Panc1 (cell line): Measurements from ENCODE around the gene SLC45A1.

Experiments used
- POLR2AphosphoS5 ChIP-seq: IDR thresholded peaks from 2 replicates; pipeline ENCODE4 v1.6.1; 2012; ENCODE audit warnings: mild to moderate bottlenecking, low read depth, low read length, moderate library complexity
- SIN3A ChIP-seq: IDR thresholded peaks from 2 replicates; pipeline ENCODE4 v1.6.1; 2012; ENCODE audit warnings: low read depth, mild to moderate bottlenecking, low read length, moderate library complexity, borderline replicate concordance; ENCODE audit not compliant: insufficient read depth
- TCF7L2 ChIP-seq: IDR thresholded peaks from 2 replicates; pipeline ENCODE4 v1.6.1; 2011; ENCODE audit warnings: mild to moderate bottlenecking, low read depth, low read length, inconsistent platforms
- TF ChIP-seq, protein P1 (sequence below): fragments of 450-650 bp; IDR thresholded peaks from 2 replicates; pipeline ENCODE4 v1.5.1; 2017; ENCODE audit warnings: mild to moderate bottlenecking
- TF ChIP-seq, protein P2 (sequence below), 2 experiments: IDR thresholded peaks; 2 replicates each; pipeline ENCODE4 v1.6.1; 2011 to 2012; ENCODE audit warnings: low read depth in 2 of 2, control low read depth in 1 of 2, low read length in 1 of 2, mild to moderate bottlenecking in 1 of 2, moderate library complexity in 1 of 2; ENCODE audit not compliant: insufficient read depth in 1 of 2

DNA sequence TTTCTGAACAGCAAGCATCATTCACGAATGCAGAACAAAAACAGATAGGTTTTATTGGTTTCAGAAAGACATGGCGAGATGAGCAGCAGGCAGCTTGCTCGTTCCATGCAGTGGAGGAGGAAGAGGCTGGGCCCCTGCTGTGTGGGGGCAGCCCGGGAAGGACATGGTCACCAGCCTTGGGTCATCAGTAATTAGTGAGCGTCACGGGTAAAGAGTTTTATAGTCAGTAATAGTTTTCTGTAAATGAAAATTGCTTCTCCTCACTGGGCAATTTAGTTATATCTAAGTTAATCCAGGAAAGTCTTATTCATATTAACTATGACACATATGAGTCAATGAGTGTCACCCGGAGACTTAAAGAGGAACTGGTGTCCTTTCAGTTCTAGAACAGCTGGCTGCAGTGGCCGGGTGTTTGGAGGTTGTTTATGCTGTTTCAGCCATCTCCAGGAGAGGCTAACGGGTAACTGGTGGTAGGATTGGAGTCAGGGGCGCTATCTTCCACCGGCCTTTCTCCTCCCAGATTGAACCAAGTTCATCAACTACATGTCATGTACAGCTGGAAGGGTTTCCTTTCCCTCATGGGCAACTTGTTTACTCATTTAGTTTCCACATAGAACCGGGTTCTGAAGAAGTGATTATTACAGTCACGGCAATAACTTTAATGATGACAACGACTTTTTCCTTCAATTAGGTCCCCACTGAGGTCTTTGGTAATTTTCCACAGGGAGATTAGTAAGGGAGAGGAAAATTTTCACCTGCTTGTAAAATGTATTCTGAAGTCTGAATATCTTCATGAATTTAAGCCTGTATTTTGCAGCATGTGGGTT, 34.6 kb upstream of the SLC45A1 start:
- TF ChIP-seq, protein P1, sequence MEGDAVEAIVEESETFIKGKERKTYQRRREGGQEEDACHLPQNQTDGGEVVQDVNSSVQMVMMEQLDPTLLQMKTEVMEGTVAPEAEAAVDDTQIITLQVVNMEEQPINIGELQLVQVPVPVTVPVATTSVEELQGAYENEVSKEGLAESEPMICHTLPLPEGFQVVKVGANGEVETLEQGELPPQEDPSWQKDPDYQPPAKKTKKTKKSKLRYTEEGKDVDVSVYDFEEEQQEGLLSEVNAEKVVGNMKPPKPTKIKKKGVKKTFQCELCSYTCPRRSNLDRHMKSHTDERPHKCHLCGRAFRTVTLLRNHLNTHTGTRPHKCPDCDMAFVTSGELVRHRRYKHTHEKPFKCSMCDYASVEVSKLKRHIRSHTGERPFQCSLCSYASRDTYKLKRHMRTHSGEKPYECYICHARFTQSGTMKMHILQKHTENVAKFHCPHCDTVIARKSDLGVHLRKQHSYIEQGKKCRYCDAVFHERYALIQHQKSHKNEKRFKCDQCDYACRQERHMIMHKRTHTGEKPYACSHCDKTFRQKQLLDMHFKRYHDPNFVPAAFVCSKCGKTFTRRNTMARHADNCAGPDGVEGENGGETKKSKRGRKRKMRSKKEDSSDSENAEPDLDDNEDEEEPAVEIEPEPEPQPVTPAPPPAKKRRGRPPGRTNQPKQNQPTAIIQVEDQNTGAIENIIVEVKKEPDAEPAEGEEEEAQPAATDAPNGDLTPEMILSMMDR = no peak
- TF ChIP-seq, protein P2, sequence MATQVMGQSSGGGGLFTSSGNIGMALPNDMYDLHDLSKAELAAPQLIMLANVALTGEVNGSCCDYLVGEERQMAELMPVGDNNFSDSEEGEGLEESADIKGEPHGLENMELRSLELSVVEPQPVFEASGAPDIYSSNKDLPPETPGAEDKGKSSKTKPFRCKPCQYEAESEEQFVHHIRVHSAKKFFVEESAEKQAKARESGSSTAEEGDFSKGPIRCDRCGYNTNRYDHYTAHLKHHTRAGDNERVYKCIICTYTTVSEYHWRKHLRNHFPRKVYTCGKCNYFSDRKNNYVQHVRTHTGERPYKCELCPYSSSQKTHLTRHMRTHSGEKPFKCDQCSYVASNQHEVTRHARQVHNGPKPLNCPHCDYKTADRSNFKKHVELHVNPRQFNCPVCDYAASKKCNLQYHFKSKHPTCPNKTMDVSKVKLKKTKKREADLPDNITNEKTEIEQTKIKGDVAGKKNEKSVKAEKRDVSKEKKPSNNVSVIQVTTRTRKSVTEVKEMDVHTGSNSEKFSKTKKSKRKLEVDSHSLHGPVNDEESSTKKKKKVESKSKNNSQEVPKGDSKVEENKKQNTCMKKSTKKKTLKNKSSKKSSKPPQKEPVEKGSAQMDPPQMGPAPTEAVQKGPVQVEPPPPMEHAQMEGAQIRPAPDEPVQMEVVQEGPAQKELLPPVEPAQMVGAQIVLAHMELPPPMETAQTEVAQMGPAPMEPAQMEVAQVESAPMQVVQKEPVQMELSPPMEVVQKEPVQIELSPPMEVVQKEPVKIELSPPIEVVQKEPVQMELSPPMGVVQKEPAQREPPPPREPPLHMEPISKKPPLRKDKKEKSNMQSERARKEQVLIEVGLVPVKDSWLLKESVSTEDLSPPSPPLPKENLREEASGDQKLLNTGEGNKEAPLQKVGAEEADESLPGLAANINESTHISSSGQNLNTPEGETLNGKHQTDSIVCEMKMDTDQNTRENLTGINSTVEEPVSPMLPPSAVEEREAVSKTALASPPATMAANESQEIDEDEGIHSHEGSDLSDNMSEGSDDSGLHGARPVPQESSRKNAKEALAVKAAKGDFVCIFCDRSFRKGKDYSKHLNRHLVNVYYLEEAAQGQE (IDR thresholded peaks at IDR 0.05; ENCODE audit: insufficient read depth in 1 of 2, low read depth in 2 of 2, low read length in 1 of 2) = no peak
- no peak for TF ChIP-seq POLR2AphosphoS5
- TF ChIP-seq SIN3A = no peak
- TF ChIP-seq TCF7L2 = no peak
